ENCODE data around the gene TNFSF13B. TPM values are rescaled to one million over a fixed set of nuclear protein-coding genes. Genes with fewer than 3 reads are reported as not detected.
"Not testable (repeated sequence)": the region's sequence is repeated elsewhere in the genome, so short reads cannot be mapped to it uniquely, and the experiment has no call there.

TNFSF13B gene
- total and polyA plus RNA-seq, 5 donors: 1.4 to 4.6 (median 2.5) TPM

DNA sequence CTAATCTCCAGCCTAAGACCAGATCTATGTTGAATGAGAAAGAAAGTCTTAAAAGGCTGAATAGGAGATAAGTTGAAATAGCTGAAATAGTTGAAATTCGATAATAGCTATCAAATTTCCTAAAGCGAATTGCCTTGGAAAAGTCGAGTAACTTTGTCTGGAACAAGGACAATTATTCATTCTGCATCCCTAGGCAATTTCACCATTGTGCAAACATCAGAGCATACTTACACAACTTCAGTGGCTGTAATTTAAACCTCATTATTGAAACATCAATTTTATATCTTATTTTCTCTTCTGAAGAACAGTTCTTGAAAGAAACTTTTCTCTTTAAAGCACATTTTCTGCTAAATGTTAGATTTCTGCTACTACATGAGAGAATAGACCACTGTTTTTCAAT, 13.6 kb downstream of the TNFSF13B start:
- Histone ChIP-seq H3K9me3 (ENCODE audit: control insufficient read depth, low read length) (no peaks in the 10 kb centered on the region), H3K4me1 (ENCODE audit: control insufficient read depth, insufficient read depth, low read length) (no peaks in the 10 kb centered on the region), H3K4me3 (ENCODE audit: low read length) (no peak overlapping the region), H3K27me3 (ENCODE audit: control insufficient read depth, insufficient read depth) (no peaks in the 10 kb centered on the region), H3K27ac (ENCODE audit: low read length) (no peak overlapping the region)
- intact Hi-C loops (cut with DNase I): no loop called here
- DNase-seq: no peak
- peak; percentile 34 to 68 for ATAC-seq
- 46% methylated on average over 3 of the region's 3 CpGs for WGBS

DNA sequence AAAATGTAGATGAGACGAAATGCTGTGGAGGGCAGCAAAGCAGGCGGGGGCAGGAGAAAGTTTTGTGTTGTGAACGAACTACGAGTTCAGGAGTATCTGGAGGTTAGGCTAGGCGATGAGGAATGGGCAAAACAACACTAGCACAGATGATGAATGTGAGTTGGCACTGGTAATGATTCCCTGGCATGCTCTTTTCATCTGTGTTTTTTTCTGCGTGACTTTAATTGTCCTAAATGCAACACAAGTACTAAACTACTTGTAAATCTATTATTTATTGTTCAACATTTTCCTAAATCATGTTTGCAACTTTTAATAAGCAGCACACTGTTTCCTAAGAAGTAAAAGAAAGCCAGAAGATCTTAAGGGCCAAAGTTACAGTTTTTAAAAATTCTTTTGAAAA, 19.2 kb downstream of the TNFSF13B start:
- Histone ChIP-seq H3K4me3 (ENCODE audit: low read length) (no peak overlapping the region), H3K27me3 (ENCODE audit: control insufficient read depth, insufficient read depth) (no peaks in the 10 kb centered on the region), H3K27ac (ENCODE audit: low read length) (no peak overlapping the region), H3K9me3 (ENCODE audit: control insufficient read depth, low read length) (no peaks in the 10 kb centered on the region), H3K4me1 (ENCODE audit: control insufficient read depth, insufficient read depth, low read length) (no peaks in the 10 kb centered on the region)
- intact Hi-C loops (cut with DNase I): no loop called here
- ATAC-seq (no peak), DNase-seq (no peak)
- WGBS: 76% methylated on average over 6 of the region's 6 CpGs

DNA sequence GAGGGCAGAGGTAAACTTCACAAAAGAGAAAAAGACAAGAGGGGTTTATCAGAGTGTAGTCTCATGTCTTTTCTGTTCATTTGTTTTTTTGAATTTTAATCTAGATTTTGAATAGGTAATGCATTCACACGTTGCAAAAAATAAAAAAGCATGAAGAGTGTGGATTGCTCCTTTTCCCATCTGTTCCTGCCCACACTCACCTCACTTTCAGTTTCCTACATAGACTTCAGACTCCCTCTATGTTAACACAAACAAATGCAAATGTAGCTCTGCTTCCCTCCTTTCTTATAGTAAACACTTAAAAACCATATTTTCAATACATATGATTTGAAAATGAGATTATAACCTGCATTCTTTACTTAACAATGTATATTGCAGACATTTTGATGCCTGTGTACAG, 20.3 kb downstream of the TNFSF13B start:
- ATAC-seq (no peak), DNase-seq (no peak)

DNA sequence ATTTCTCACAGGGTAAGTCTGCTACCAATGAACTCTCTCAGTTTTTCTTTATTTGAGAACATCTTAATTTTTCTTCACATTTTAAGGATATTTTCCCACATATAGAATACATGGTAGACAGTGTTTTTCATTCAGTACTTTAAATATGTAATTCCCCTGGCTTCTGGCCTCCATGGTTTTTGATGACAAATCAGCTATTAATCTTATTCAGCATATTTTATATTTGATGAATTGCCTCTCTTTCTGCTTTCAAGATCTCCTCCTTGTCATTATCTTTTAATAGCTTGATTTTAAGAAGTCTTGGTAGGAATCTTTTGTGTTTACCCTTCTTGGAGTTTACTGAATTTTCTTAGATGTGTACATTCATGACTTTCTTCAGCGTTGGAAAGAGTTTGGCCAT, 27.6 kb downstream of the TNFSF13B start:
- Histone ChIP-seq H3K4me1 (ENCODE audit: control insufficient read depth, insufficient read depth, low read length) (no peaks in the 10 kb centered on the region), H3K4me3 (ENCODE audit: low read length) (no peak overlapping the region), H3K27me3 (ENCODE audit: control insufficient read depth, insufficient read depth) (no peaks in the 10 kb centered on the region), H3K9me3 (ENCODE audit: control insufficient read depth, low read length) (no peaks in the 10 kb centered on the region), H3K27ac (ENCODE audit: low read length) (no peak overlapping the region)
- ATAC-seq (no peak), DNase-seq (no peak)
- WGBS: 100% methylated on average over 1 of the region's 1 CpG
- intact Hi-C loops (cut with DNase I): no loop called here

More for the DNA sequence above, 20.3 kb downstream of the TNFSF13B start:
- no peaks in the 10 kb centered on the region for H3K27me3 ChIP-seq (ENCODE audit: control insufficient read depth, insufficient read depth)
- no peak overlapping the region for H3K27ac ChIP-seq (ENCODE audit: low read length)
- no peaks in the 10 kb centered on the region for H3K9me3 ChIP-seq (ENCODE audit: control insufficient read depth, low read length)
- intact Hi-C loops (cut with DNase I): no loop called here
- no peaks in the 10 kb centered on the region for H3K4me1 ChIP-seq (ENCODE audit: control insufficient read depth, insufficient read depth, low read length)
- H3K4me3 ChIP-seq (ENCODE audit: low read length): no peak overlapping the region
- 31% methylated on average over 1 of the region's 1 CpG for WGBS

- intact Hi-C loops (cut with DNase I): no loop called here
- DNase-seq (no peak), ATAC-seq (no peak)
- no peaks in the 10 kb centered on the region for H3K9me3 ChIP-seq (ENCODE audit: control insufficient read depth, low read length)
- no peak overlapping the region for H3K27ac ChIP-seq (ENCODE audit: low read length)
- no peak overlapping the region for H3K4me3 ChIP-seq (ENCODE audit: low read length)
- no peaks in the 10 kb centered on the region for H3K4me1 ChIP-seq (ENCODE audit: control insufficient read depth, insufficient read depth, low read length)
- 47% methylated on average over 1 of the region's 1 CpG for WGBS
- H3K27me3 ChIP-seq (ENCODE audit: control insufficient read depth, insufficient read depth): no peaks in the 10 kb centered on the region
Observed at GRCh38 chr13:108302279-108302678, 32.8 kb downstream of the TNFSF13B start.

GRCh38 chr13:108304170-108305016, 34.9 kb downstream of the TNFSF13B start:
- Histone ChIP-seq H3K9me3 (ENCODE audit: control insufficient read depth, low read length) (no peaks in the 10 kb centered on the region), H3K27me3 (ENCODE audit: control insufficient read depth, insufficient read depth) (no peaks in the 10 kb centered on the region), H3K4me3 (ENCODE audit: low read length) (no peak overlapping the region), H3K4me1 (ENCODE audit: control insufficient read depth, insufficient read depth, low read length) (no peaks in the 10 kb centered on the region), H3K27ac (ENCODE audit: low read length) (no peak overlapping the region)
- intact Hi-C loops (cut with DNase I): no loop called here
- no peak for ATAC-seq
- DNase-seq: no peak
- 53% methylated on average over 7 of the region's 7 CpGs for WGBS

- no peaks in the 10 kb centered on the region for H3K27me3 ChIP-seq (ENCODE audit: control insufficient read depth, insufficient read depth)
- H3K4me3 ChIP-seq (ENCODE audit: low read length): no peak overlapping the region
- H3K9me3 ChIP-seq (ENCODE audit: control insufficient read depth, low read length): no peaks in the 10 kb centered on the region
- ATAC-seq (no peak), DNase-seq (no peak)
- intact Hi-C loops (cut with DNase I): no loop called here
- no peaks in the 10 kb centered on the region for H3K4me1 ChIP-seq (ENCODE audit: control insufficient read depth, insufficient read depth, low read length)
- H3K27ac ChIP-seq (ENCODE audit: low read length): no peak overlapping the region
Observed at GRCh38 chr13:108305655-108306054, 36.1 kb downstream of the TNFSF13B start.

GRCh38 chr13:108306860-108307259, 37.3 kb downstream of the TNFSF13B start:
- H3K4me3 ChIP-seq (ENCODE audit: low read length): no peak overlapping the region
- no peaks in the 10 kb centered on the region for H3K4me1 ChIP-seq (ENCODE audit: control insufficient read depth, insufficient read depth, low read length)
- H3K27me3 ChIP-seq (ENCODE audit: control insufficient read depth, insufficient read depth): no peaks in the 10 kb centered on the region
- intact Hi-C loops (cut with DNase I): no loop called here
- ATAC-seq (no peak), DNase-seq (no peak)
- H3K9me3 ChIP-seq (ENCODE audit: control insufficient read depth, low read length): no peaks in the 10 kb centered on the region
- H3K27ac ChIP-seq (ENCODE audit: low read length): no peak overlapping the region

- DNase-seq; H3K4me3 ChIP-seq (ENCODE audit: low read length); intact Hi-C loops (cut with DNase I); H3K4me1 ChIP-seq (ENCODE audit: control insufficient read depth, insufficient read depth, low read length); H3K27ac ChIP-seq (ENCODE audit: low read length); H3K9me3 ChIP-seq (ENCODE audit: control insufficient read depth, low read length); H3K27me3 ChIP-seq (ENCODE audit: control insufficient read depth, insufficient read depth); ATAC-seq: not testable (repeated sequence)
- WGBS: 83% methylated on average over 4 of the region's 4 CpGs
Observed at GRCh38 chr13:108311596-108311995, 42.1 kb downstream of the TNFSF13B start.

DNA sequence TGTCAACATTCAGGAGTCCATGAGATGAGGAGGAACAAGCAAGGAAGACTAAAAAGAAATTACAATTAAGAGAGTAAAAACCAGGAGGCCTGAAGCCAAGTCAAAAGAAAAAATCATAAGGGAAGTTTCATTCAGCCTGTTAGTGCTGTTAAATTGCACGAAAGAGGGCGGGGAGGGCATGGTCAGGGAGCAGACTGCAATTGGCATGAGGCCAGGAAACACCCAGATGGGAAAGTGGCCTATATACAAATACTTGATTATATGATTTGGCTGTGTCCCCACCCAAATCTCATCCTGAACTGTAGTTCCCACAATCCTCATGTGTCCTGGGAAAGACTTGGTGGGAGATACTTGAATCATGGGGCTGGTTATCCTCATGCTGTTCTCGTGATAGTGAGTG, 43.9 kb downstream of the TNFSF13B start:
- DNase-seq (peak in 2 of 3 donors; percentile 12 to 41), ATAC-seq (no peak)
- Histone ChIP-seq H3K9me3 (ENCODE audit: control insufficient read depth, low read length) (no peaks in the 10 kb centered on the region), H3K27me3 (ENCODE audit: control insufficient read depth, insufficient read depth) (no peaks in the 10 kb centered on the region), H3K27ac (ENCODE audit: low read length) (no peak overlapping the region), H3K4me3 (ENCODE audit: low read length) (no peak overlapping the region), H3K4me1 (ENCODE audit: control insufficient read depth, insufficient read depth, low read length) (no peaks in the 10 kb centered on the region)
- intact Hi-C loops (cut with DNase I): no loop called here
- WGBS: 62% methylated on average over 3 of the region's 3 CpGs

DNA sequence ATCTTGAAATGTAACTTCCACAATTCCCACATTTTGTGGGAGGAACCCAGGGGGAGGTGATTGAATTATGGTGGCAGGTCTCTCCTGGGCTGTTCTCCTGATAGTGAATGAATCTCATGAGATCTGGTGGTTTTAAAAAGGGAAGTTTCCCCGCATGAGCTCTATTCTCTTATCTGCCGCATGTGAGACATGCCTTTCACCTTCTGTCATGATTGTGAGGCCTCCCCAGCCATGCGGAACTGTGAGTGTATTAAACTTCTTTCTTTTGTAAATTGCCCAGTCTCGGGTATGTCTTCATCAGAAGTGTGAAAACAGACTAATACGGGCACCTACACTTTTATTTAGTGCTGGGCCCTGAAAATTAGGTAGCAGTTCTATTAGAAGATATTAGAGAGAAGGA, 45.8 kb downstream of the TNFSF13B start:
- H3K27me3 ChIP-seq (ENCODE audit: control insufficient read depth, insufficient read depth): no peaks in the 10 kb centered on the region
- intact Hi-C loops (cut with DNase I): no loop called here
- no peak overlapping the region for H3K27ac ChIP-seq (ENCODE audit: low read length)
- 77% methylated on average over 5 of the region's 5 CpGs for whole genome bisulfite sequencing
- DNase-seq (no peak), ATAC-seq (no peak)
- no peaks in the 10 kb centered on the region for H3K4me1 ChIP-seq (ENCODE audit: control insufficient read depth, insufficient read depth, low read length)
- no peaks in the 10 kb centered on the region for H3K9me3 ChIP-seq (ENCODE audit: control insufficient read depth, low read length)
- no peak overlapping the region for H3K4me3 ChIP-seq (ENCODE audit: low read length)

- WGBS: 44% methylated on average over 3 of the region's 3 CpGs
- Histone ChIP-seq H3K4me3 (ENCODE audit: low read length) (no peak overlapping the region), H3K9me3 (ENCODE audit: control insufficient read depth, low read length) (no peaks in the 10 kb centered on the region), H3K27me3 (ENCODE audit: control insufficient read depth, insufficient read depth) (no peaks in the 10 kb centered on the region), H3K4me1 (ENCODE audit: control insufficient read depth, insufficient read depth, low read length) (no peaks in the 10 kb centered on the region), H3K27ac (ENCODE audit: low read length) (no peak overlapping the region)
- ATAC-seq (peak; percentile 42 to 63), DNase-seq (no peak)
- intact Hi-C loops (cut with DNase I): no loop called here
Observed at GRCh38 chr13:108315991-108316390, 46.5 kb downstream of the TNFSF13B start.

All from right cardiac atrium (tissue), 5 donors.